B cell (primary cell): ENCODE data around the gene IPMK. TPM values are rescaled to one million over a fixed set of nuclear protein-coding genes. Genes with fewer than 3 reads are reported as not detected.

Source experiments
- ATAC-seq: fragments of 200-7000 bp; cut with Tn5 transposase; one replicate; pipeline ENCODE4 v1.10.0; 2021; ENCODE audit warnings: low read depth, mild to moderate bottlenecking, moderate number of reproducible peaks, moderate library complexity
- CTCF ChIA-PET: fragments of 350-600 bp; sonication (Branson Sonifier 250); formaldehyde crosslinking; loops from one replicate; lab custom pipeline; 2021; ENCODE audit warnings: antibody characterized with exemption, inconsistent platforms; lab: Charles Lee
- POLR2A ChIA-PET: fragments of 350-600 bp; sonication (Branson Sonifier 250); formaldehyde crosslinking; loops from one replicate; lab custom pipeline; 2021; ENCODE audit warnings: antibody characterized with exemption; lab: Charles Lee
- DNase-seq: peaks from one replicate; pipeline ENCODE4 v3.0.0; 2013
- H2AFZ ChIP-seq: 2 replicates; pipeline ENCODE4 v1.6.1; 2012; ENCODE audit warnings: mild to moderate bottlenecking, low read depth, low read length; ENCODE audit not compliant: insufficient read depth, poor library complexity, severe bottlenecking
- H3K27ac ChIP-seq, 2 donors: 1 replicate in 1 of 2; 2 replicates in 1 of 2; pipeline ENCODE4 v1.5.1; 2012 to 2013; ENCODE audit warnings: low read length in 2 of 2, mild to moderate bottlenecking in 2 of 2, moderate library complexity in 1 of 2
- H3K27me3 ChIP-seq, 4 experiments: fragments of 200-600 bp in 1 of 4; sonication (generic) in 1 of 4; replicated peaks in 1 of 4; 1 replicate in 2 of 4; 2 replicates in 2 of 4; pipeline versions ENCODE4 v1.6.1 to v1.7.0; 2013 to 2016; ENCODE audit warnings: low read length in 3 of 4, mild to moderate bottlenecking in 2 of 4, mixed read lengths in 1 of 4, moderate library complexity in 1 of 4; ENCODE audit not compliant: insufficient read depth in 4 of 4, control insufficient read depth in 3 of 4; ENCODE audit errors: control extremely low read depth in 1 of 4
- H3K36me3 ChIP-seq, 2 experiments: replicated peaks in 1 of 2; 1 replicate in 1 of 2; 2 replicates in 1 of 2; pipeline versions ENCODE4 v1.6.1 to v1.7.1; 2013; ENCODE audit warnings: low read length in 1 of 2; ENCODE audit not compliant: insufficient read depth in 2 of 2, control insufficient read depth in 1 of 2; ENCODE audit errors: control extremely low read depth in 1 of 2, extremely low read depth in 1 of 2
- H3K4me1 ChIP-seq, 2 donors: fragments of 200-600 bp in 1 of 2; sonication (generic) in 1 of 2; 1 replicate in 1 of 2; 2 replicates in 1 of 2; pipeline versions ENCODE4 v1.5.1 to v1.6.1; 2013 to 2017; ENCODE audit warnings: low read length in 2 of 2; ENCODE audit not compliant: control insufficient read depth in 2 of 2, insufficient read depth in 2 of 2
- H3K4me2 ChIP-seq: replicated peaks from 2 replicates; pipeline ENCODE3; 2012; ENCODE audit warnings: mild to moderate bottlenecking, low read depth, low read length; ENCODE audit not compliant: poor library complexity, severe bottlenecking
- H3K4me3 ChIP-seq, 5 experiments: fragments of 200-600 bp in 1 of 5; sonication (generic) in 1 of 5; 1 replicate in 3 of 5; 2 replicates in 2 of 5; pipeline versions ENCODE4 v1.5.1 to v1.7.0; 2011 to 2016; ENCODE audit warnings: low read length in 4 of 5, mild to moderate bottlenecking in 4 of 5, low read depth in 2 of 5, control low read depth in 1 of 5, moderate library complexity in 1 of 5; ENCODE audit not compliant: insufficient read depth in 1 of 5; ENCODE audit errors: control extremely low read depth in 1 of 5, extremely low read depth in 1 of 5
- H3K79me2 ChIP-seq: fragments of 200-600 bp; sonication (generic); one replicate; pipeline ENCODE4 v1.6.0; 2016; ENCODE audit warnings: low read length; ENCODE audit not compliant: control insufficient read depth, insufficient read depth
- H3K9ac ChIP-seq: fragments of 200-600 bp; sonication (generic); 2 replicates; pipeline ENCODE4 v1.6.1; 2017; ENCODE audit warnings: mild to moderate bottlenecking, low read length, moderate library complexity
- H3K9me3 ChIP-seq, 3 donors: one replicate each; pipeline versions ENCODE4 v1.6.1 to v1.7.1; 2013; ENCODE audit warnings: low read length in 2 of 3; ENCODE audit not compliant: control insufficient read depth in 2 of 3, insufficient read depth in 1 of 3; ENCODE audit errors: control extremely low read depth in 1 of 3
- H4K20me1 ChIP-seq: 2 replicates; pipeline ENCODE4 v1.6.0; 2012; ENCODE audit warnings: mild to moderate bottlenecking, low read length; ENCODE audit not compliant: insufficient read depth, control insufficient read depth, poor library complexity, severe bottlenecking
- H3K27ac Mint-ChIP-seq: one replicate; pipeline ENCODE4 v1.8.0; 2021; ENCODE audit warnings: mixed read lengths
- H3K27me3 Mint-ChIP-seq: one replicate; pipeline ENCODE4 v1.8.0; 2021; ENCODE audit warnings: mixed read lengths
- H3K4me1 Mint-ChIP-seq: one replicate; pipeline ENCODE4 v1.8.0; 2021; ENCODE audit warnings: mixed read lengths
- H3K4me3 Mint-ChIP-seq: one replicate; pipeline ENCODE4 v1.8.0; 2021; ENCODE audit warnings: mixed read lengths
- H3K9me3 Mint-ChIP-seq: one replicate; pipeline ENCODE4 v1.8.0; 2022; ENCODE audit warnings: mixed read lengths; ENCODE audit not compliant: insufficient read depth
- EZH2 ChIP-seq: IDR thresholded peaks from 2 replicates; pipeline ENCODE4 v1.6.1; 2012; ENCODE audit warnings: borderline replicate concordance, low read depth, mild to moderate bottlenecking, moderate library complexity, low read length; ENCODE audit not compliant: insufficient read depth, poor library complexity, severe bottlenecking
- WGBS: methylation state at CpG from one replicate; pipeline ENCODE4 v1.1.5; 2013; ENCODE audit warnings: missing lambda C conversion rate; ENCODE audit not compliant: insufficient coverage; 5-methylcytosine and 5-hydroxymethylcytosine counted together
- intact Hi-C: fragments of 100-400 bp; cut with micrococcal nuclease; formaldehyde crosslinking; loops from one replicate; pipeline ENCODE4 v1.10.0; 2022
- polyA plus RNA-seq: library from polyadenylated mRNA; depleted of rRNA; stranded (reverse); fragments of >200 nt; gene quantifications from 2 replicates; pipeline ENCODE4 v1.2.3, GENCODE V29; 2012
- total RNA-seq, 2 donors: library from RNA; stranded (reverse); fragments of 120-200 nt in 1 of 2; gene quantifications; 1 replicate in 1 of 2; 2 replicates in 1 of 2; pipeline versions ENCODE4 v1.2.3 to v1.2.4, GENCODE V29; 2013 to 2022
- TF ChIP-seq, protein P1 (sequence below): fragments of 200-600 bp; IDR thresholded peaks from one replicate; pipeline ENCODE4 v1.8.0; 2022; ENCODE audit warnings: antibody characterized with exemption, mild to moderate bottlenecking

The IPMK gene
- total and polyA plus RNA-seq, 2 donors (not counting 1 experiment from before 2014, with no cell fraction given): 1.9 to 8.6 TPM

DNA sequence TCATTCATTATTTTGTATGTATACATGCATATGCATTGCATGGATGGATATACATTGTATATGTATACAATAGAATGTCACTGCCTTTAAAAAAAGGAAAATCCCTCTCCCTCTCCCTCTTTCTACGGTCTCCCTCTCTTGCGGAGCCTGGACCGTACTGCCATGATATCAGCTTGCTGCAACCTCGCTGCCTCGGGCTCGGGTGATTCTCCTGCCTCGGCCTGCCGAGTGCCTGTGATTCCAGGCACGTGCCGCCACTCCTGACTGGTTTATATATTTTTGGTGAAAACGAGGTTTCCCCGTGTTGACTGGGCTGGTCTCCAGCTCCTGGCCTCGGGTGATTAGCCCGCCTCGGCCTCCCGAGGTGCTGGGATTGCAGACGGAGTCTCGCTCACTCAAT is 24.4 kb downstream of the IPMK start:
- Mint-ChIP-seq H3K4me1 (peaks cover 44% of the 10 kb centered on the region), H3K27ac (no peak overlapping the region), H3K4me3 (no peak overlapping the region), H3K27me3 (no peaks in the 10 kb centered on the region), H3K9me3 (peaks cover 2% of the 10 kb centered on the region)
- WGBS: 98% methylated on average over 14 of the region's 18 CpGs
- ATAC-seq (no peak), DNase-seq (no peak)
- peaks cover 0 to 16% (median 1%) of the 10 kb centered on the region in 3 donors for H3K9me3 ChIP-seq
- no peaks in the 10 kb centered on the region for H3K27me3 ChIP-seq
- POLR2A ChIA-PET: no interaction called here
- H3K79me2 ChIP-seq: peaks cover 61% of the 10 kb centered on the region
- intact Hi-C loops: no loop called here
- peaks cover 9 to 17% of the 10 kb centered on the region in 2 donors for H3K4me1 ChIP-seq
- no peak overlapping the region for H3K9ac ChIP-seq
- no peak for TF ChIP-seq EZH2
- TF ChIP-seq, protein P1, sequence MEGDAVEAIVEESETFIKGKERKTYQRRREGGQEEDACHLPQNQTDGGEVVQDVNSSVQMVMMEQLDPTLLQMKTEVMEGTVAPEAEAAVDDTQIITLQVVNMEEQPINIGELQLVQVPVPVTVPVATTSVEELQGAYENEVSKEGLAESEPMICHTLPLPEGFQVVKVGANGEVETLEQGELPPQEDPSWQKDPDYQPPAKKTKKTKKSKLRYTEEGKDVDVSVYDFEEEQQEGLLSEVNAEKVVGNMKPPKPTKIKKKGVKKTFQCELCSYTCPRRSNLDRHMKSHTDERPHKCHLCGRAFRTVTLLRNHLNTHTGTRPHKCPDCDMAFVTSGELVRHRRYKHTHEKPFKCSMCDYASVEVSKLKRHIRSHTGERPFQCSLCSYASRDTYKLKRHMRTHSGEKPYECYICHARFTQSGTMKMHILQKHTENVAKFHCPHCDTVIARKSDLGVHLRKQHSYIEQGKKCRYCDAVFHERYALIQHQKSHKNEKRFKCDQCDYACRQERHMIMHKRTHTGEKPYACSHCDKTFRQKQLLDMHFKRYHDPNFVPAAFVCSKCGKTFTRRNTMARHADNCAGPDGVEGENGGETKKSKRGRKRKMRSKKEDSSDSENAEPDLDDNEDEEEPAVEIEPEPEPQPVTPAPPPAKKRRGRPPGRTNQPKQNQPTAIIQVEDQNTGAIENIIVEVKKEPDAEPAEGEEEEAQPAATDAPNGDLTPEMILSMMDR: no peak
- no peaks in the 10 kb centered on the region for H3K36me3 ChIP-seq
- H2AFZ ChIP-seq: no peak overlapping the region
- H3K4me3 ChIP-seq: no peak overlapping the region
- H3K4me2 ChIP-seq: no peak overlapping the region
- peaks cover 30% of the 10 kb centered on the region for H4K20me1 ChIP-seq
- CTCF ChIA-PET: no interaction called here
- H3K27ac ChIP-seq: no peak overlapping the region

DNA sequence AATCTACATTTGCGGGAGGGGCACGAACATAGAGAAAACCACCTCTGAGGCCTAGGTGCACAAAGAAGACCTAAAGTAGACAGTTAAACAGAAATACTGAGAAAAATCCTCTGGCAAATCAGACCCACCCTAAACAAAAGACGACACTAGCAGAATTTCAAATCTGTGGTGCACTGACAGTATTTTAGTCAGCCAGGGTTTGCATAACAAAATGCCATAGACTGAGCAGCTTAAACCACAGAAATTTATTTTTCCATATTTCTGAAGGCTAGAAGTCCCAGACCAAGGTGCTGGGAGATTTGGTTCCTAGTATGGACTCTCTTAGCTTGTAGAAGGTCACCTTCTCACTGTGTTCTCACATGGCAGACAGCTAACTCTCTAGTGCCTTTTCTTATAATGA is 26.3 kb downstream of the IPMK start:
- Mint-ChIP-seq H3K27me3 (no peaks in the 10 kb centered on the region), H3K4me3 (no peak overlapping the region), H3K4me1 (peaks cover 54% of the 10 kb centered on the region), H3K9me3 (peaks cover 2% of the 10 kb centered on the region), H3K27ac (no peak overlapping the region)
- Histone ChIP-seq H4K20me1 (peaks cover 30% of the 10 kb centered on the region), H3K9me3 (peaks cover 0 to 16% (median 1%) of the 10 kb centered on the region in 3 donors), H2AFZ (no peak overlapping the region), H3K27me3 (no peaks in the 10 kb centered on the region), H3K4me1 (peaks cover 9 to 17% of the 10 kb centered on the region in 2 donors), H3K9ac (no peak overlapping the region), H3K4me3 (no peak overlapping the region), H3K79me2 (peaks cover 60% of the 10 kb centered on the region), H3K36me3 (peaks cover 3 to 10% of the 10 kb centered on the region in 2 experiments), H3K27ac (no peak overlapping the region), H3K4me2 (no peak overlapping the region)
- intact Hi-C loops: no loop called here
- ChIA-PET POLR2A (no interaction called here), CTCF (no interaction called here)
- ATAC-seq (no peak), DNase-seq (no peak)
- no CpG with 5 or more reads among the region's 3 CpGs for WGBS
- TF ChIP-seq EZH2: no peak
- TF ChIP-seq, protein P1: no peak
